ENCODE results near the gene SYP.
A peak's percentile ranks its signal among the peaks of the same experiment; 100 is the strongest.
"Not testable (repeated sequence)": the region's sequence is repeated elsewhere in the genome, so short reads cannot be mapped to it uniquely, and the experiment has no call there.

SYP gene

GRCh38 chrX:49166914-49167739 is 32.9 kb downstream of the SYP start:
- DNase-seq (ENCODE audit: low read depth) = peak; percentile 41

GRCh38 chrX:49165901-49166881 is 33.8 kb downstream of the SYP start:
- no peak for DNase-seq (ENCODE audit: low read depth)

DNA sequence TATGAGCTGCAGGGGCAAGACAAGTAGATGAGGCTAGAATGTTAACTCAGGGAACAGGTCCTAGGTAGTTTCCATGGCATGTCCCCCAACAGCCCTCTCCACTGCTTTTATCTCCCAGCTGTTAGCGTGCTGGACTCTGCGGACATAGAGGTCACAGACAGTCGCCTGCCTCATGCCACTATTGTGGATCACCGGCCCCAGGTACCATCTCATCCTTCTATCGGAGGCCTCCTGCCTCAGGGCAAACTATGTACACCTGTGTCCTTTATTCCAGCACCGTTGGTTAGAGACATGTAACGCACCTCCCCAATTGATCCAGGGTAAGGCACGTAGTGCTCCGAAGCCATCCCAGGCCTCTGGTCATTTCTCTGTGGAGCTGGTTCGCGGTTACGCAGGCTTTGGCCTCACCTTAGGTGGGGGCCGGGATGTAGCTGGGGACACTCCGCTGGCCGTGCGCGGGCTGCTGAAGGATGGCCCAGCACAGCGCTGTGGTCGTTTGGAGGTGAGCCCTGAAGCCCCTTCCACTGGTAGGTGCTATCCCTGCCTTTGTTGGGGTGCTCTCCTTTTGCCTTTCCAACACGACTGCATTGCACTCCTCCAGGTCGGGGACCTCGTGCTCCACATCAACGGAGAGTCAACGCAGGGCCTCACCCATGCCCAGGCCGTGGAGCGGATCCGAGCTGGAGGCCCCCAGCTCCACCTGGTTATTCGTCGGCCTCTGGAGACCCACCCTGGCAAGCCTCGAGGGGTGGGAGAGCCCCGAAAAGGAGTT is 35.2 kb downstream of the SYP start:
- no peak for DNase-seq (ENCODE audit: low read depth)

DNA sequence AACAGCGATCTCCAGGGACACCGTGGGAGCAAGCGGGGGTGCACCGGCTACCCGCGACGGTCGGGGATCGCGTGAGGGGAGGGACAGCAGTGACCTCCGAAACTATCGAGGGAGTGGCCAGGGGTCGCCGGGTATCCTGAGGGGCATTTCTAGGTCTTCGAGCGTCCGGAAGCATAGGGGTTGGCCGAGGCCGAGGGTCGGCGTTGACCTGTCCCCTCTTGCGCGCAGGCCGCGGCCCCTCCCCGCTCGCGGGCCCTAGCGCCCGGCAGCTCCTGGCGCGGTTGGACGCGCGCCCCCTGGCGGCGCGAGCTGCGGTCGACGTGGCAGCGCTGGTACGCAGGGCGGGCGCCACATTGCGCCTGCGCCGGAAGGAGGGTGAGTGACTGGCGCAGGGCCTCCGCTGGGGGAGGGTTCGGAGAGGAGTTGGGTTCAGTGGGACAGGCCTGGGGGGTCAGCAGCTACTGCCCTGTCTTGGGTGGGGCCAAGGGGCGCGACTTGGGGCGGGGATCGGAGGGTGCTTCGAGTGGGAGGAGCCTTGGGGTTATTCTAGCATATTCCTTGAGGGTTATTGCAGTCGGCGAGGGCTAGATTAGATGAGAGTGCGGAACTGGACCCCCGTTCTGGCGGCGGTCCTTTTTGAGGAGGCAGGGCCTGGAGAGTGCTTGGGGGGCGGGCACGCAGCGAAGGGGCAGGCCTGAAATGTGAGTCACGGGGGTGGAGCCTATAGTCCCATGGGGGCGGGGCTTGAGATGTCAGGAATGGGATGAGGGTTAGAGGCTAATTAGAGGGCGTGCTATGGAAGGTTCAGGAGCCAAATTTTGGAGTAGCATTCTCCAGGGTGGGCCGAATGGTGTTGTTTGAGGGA is 36.2 kb downstream of the SYP start:
- DNase-seq (ENCODE audit: low read depth) = no peak

DNA sequence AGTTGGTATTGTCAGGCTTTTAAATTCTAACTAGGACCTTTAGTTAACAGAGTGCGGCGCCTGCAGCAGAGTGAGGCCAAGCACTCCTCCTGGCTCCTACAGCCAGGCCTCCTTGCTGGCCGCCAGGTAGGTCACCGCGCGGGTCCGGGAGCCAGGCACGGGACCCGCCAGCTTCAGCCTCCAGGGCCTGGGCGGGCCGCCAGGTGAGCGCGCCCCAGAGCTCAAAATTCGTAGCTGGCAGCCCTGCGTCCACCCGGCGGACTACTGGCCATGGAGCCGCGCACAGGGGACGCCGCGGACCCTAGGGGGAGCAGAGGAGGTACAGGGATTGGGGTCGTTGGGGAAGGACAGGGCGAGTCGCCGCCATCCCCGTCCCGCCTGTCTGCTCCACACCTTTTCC is 37.4 kb downstream of the SYP start, which contains the start of gene MAGIX:
TSS of gene MAGIX (plus strand) at position 139 of the 400 bp plus-strand sequence. CDS start at position 271, 132 bp downstream.
- DNase-seq (ENCODE audit: low read depth) = no peak

DNA sequence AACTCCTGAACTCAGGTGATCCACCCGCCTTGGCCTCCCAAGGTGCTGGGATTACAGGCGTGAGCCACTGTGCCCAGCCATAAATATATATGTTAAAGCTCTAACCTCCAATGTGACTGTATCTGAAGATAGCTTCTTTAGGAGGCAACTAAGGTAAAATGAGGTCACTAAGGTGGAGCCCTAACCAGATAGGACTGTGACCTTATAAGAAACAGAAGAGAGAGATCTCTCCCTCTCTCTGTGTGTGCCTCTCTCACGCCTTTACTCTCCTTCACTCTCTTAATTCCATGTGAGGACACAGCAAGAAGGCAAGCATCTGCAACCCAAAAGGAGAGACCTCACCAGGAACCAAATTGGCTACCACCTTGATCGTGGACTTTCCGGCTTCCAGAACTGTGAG is 38.4 kb downstream of the SYP start:
- no peak for DNase-seq (ENCODE audit: low read depth)

GRCh38 chrX:49160908-49161307 is 39.1 kb downstream of the SYP start:
- no peak for DNase-seq (ENCODE audit: low read depth)

- DNase-seq (ENCODE audit: low read depth) = no peak
Measured at GRCh38 chrX:49157194-49157593, 42.8 kb downstream of the SYP start.

DNA sequence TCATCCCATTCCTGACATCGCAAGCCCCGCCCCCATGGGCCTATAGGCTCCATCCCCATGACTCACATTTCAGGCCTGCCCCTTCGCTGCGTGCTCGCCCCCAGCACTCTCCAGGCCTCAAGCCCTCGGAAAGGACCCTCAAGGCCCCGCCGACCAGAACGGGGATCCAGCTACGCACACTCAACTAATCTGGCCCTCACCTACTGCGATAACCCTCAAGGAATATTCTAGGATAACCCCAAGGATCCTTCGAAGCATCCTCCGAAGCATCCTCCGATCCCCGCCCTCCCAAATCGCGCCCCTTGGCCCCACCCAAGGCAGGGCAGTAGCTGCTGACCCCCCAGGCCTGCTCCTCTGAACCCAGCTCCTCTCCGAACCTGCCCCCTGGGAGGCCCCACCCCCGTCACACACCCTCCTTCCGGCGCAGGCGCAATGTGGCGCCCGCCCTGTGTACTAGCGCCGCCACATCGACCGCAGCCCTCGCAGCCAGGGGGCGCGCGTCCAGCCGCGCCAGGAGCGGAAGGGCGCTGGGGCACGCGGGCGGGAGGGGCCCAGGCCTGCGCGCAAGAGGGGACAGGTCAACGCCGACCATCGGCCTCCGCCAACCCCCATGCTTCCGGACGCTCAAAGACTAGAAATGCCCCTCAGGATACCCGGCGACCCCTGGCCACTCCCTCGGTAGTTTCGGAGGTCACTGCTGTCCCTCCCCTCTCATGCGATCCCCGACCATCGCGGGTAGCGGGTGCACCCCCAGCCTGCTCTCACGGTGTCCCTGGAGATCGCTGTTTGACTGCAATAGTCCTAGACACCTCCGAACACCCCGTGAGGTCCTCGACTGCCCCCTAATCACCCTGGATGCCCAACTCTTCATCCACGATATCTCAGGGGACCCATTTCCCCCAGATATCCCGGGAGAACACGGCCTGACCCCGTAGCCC is 43.8 kb downstream of the SYP start:
- peak; percentile 52 for DNase-seq (ENCODE audit: low read depth)

DNA sequence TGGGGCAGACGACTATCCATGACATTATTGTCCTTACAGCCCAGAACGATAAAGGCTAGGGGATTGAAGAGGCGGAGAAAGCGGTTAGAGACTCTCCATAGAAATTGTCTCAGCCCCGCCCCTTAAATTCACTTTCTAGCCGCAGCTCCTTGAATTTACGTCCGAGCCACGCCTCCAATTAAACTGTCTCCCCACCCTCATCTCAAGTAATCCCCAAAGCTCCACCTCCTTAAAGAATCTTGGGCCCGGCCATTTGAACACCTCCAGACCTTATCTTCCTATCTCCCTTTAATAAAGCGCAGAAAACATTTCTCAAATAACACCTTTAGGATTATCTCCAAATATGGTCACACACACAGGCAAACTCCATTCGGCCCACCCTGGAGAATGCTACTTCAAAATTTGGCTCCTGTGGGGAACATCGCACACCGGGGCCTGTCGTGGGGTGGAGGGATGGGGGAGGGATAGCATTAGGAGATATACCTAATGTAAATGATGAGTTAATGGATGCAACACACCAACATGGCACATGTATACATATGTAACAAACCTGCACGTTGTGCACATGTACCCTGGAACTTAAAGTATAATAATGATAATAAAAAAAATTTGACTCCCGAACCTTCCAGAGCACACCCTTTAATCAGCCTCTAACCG is 44.6 kb downstream of the SYP start:
- DNase-seq (ENCODE audit: low read depth) = no peak

GRCh38 chrX:49153467-49153866 is 46.5 kb downstream of the SYP start:
- no peak for DNase-seq (ENCODE audit: low read depth)

DNA sequence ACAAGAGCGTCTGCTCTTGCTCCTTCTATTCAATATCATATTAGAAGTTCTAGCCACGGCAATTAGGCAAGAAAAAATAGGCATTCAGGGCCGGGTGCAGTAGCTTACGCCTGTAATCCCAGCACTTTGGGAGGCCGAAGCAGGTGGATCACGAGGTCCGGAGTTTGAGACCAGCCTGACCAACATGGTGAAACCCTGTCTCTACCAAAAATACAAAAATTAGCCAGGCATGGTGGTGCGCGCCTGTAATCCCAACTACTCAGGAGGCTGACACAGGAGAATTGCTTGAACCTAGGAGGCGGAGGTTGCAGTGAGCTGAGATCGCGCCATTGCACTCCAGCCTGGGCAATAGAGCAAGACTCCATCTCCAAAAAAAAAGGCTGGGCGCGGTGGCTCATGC is 50.7 kb downstream of the SYP start:
- not testable (repeated sequence) for DNase-seq (ENCODE audit: low read depth)

GRCh38 chrX:49148390-49149100 is 51.4 kb downstream of the SYP start:
- DNase-seq (ENCODE audit: low read depth) = not testable (repeated sequence)

DNA sequence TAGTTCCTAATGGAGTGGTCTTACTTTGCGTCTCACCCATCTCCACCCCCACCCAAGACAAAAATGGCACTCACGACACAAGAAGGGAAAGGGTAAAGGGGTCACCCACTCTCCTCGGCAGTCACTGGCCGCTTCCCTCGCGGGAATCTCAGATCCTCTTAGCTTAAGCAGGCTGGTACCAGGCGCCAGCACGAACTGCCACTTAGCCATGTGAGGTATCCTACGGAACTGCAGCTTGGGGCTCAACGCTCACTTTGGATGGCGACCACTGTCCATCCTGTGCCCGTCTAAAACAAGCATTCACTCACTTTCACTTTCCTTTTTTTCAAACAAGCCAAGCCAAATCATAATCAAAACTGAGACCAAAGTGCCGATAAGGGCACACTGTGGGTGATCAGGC is 52.1 kb downstream of the SYP start:
- no peak for DNase-seq (ENCODE audit: low read depth)

GRCh38 chrX:49147282-49147681 is 52.7 kb downstream of the SYP start:
- no peak for DNase-seq (ENCODE audit: low read depth)

- not testable (repeated sequence) for DNase-seq (ENCODE audit: low read depth)
Measured at GRCh38 chrX:49143154-49143553, 56.8 kb downstream of the SYP start.

DNA sequence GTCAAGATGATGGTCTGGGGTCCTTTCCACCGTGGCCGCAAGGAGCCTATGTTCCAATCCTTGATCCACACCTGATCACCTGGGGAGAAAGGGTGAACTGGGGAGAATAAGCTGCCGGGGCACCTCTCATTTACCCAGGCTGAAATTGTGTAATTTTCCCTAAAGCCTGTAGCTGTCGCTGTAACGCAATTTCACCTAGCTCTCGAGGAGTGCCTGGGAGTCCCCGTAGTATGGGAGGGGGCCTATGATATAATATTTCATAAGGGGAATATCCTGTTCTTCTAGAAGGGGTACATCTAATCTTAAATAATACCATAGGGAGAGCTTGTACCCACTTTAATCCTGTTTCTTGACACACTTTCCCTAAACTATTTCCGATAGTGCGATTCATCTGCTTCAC is 57.7 kb downstream of the SYP start:
- not testable (repeated sequence) for DNase-seq (ENCODE audit: low read depth)

DNA sequence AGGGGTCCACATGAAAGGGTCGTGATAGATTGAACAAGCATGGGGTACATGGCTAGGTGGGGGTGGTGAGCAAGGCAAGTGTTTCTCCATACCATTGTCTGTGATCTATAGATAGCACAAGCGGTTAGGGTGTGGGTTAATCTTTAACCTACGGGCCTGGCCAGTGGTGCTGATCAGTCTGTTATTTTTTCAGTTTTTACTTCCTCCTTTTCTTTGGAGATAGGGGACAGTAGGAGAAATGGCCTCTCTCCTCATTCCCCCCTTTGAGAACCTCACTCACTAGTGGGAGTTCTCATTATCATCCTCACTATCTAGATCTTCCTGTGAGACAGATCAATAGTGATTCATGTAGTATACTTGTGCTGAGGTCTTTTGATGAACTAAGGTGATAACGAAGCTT is 60.3 kb downstream of the SYP start:
- DNase-seq (ENCODE audit: low read depth) = no peak
